A673 (cell line): ENCODE results near the gene AICDA. TPM values are rescaled to one million over a fixed set of nuclear protein-coding genes. Genes with fewer than 3 reads are reported as not detected.
"Not testable (repeated sequence)": the region's sequence is repeated elsewhere in the genome, so short reads cannot be mapped to it uniquely, and the experiment has no call there.

Experiments used
- BruUV-seq: library from RNA; stranded (reverse); fragments of 400-500 nt; replicated peaks from 2 replicates; lab custom pipeline; 2021; lab: Mats Ljungman, UMichigan
- CTCF ChIA-PET: fragments of 300-600 bp; sonication (Branson Sonifier 250); formaldehyde crosslinking; loops from one replicate; lab custom pipeline; 2022; ENCODE audit warnings: antibody characterized with exemption; lab: Charles Lee
- POLR2A ChIA-PET: fragments of 300-600 bp; sonication (Branson Sonifier 250); formaldehyde crosslinking; loops from one replicate; lab custom pipeline; 2022; ENCODE audit warnings: antibody characterized with exemption; ENCODE audit not compliant: low non-redundant PET; lab: Charles Lee
- DNase-seq: peaks from one replicate; pipeline ENCODE4 v3.0.0-alpha.2; 2015; ENCODE audit warnings: low spot score
- H3K27ac ChIP-seq: fragments of 200-600 bp; sonication (generic); 2 replicates; pipeline ENCODE4 v1.5.1; 2016; ENCODE audit warnings: mixed run types, low read depth, mild to moderate bottlenecking, mixed read lengths, antibody characterized with exemption, low read length; ENCODE audit not compliant: poor library complexity, severe bottlenecking
- H3K27me3 ChIP-seq: fragments of 200-600 bp; sonication (generic); replicated peaks from 2 replicates; pipeline ENCODE4 v1.6.1; 2017; ENCODE audit warnings: mixed run types, low read depth, mild to moderate bottlenecking, mixed read lengths, antibody characterized with exemption, low read length; ENCODE audit not compliant: insufficient read depth, poor library complexity
- H3K36me3 ChIP-seq: fragments of 200-600 bp; sonication (generic); 2 replicates; pipeline ENCODE4 v1.6.1; 2016; ENCODE audit warnings: mixed run types, mild to moderate bottlenecking, mixed read lengths, antibody characterized with exemption, low read length; ENCODE audit not compliant: insufficient read depth, poor library complexity, severe bottlenecking
- H3K4me1 ChIP-seq: fragments of 200-600 bp; sonication (generic); 2 replicates; pipeline ENCODE4 v1.6.1; 2017; ENCODE audit warnings: mixed run types, mild to moderate bottlenecking, mixed read lengths, antibody characterized with exemption, low read length; ENCODE audit not compliant: insufficient read depth, poor library complexity, severe bottlenecking
- H3K4me3 ChIP-seq: fragments of 200-600 bp; sonication (generic); 2 replicates; pipeline ENCODE4 v1.5.1; 2016; ENCODE audit warnings: low read depth, mixed run types, mild to moderate bottlenecking, mixed read lengths, low read length; ENCODE audit not compliant: poor library complexity, severe bottlenecking
- H3K9me3 ChIP-seq: fragments of 200-600 bp; sonication (generic); 2 replicates; pipeline ENCODE4 v1.6.1; 2016; ENCODE audit warnings: mixed run types, low read depth, mild to moderate bottlenecking, mixed read lengths, antibody characterized with exemption, low read length; ENCODE audit not compliant: poor library complexity, severe bottlenecking
- EZH2 ChIP-seq: fragments of 200-600 bp; sonication (generic); IDR thresholded peaks from 2 replicates; pipeline ENCODE4 v1.6.1; 2017; ENCODE audit warnings: borderline replicate concordance, low read depth, mild to moderate bottlenecking, mixed read lengths, antibody characterized with exemption, low read length; ENCODE audit not compliant: poor library complexity, severe bottlenecking
- intact Hi-C: fragments of 100-400 bp; cut with micrococcal nuclease; formaldehyde crosslinking; loops from one replicate; pipeline ENCODE4 v1.10.0; 2022; ENCODE audit not compliant: unreplicated experiment
- total RNA-seq: library from RNA; stranded (reverse); gene quantifications from 2 replicates; pipeline ENCODE4 v1.2.3, GENCODE V29; 2021
- TF ChIP-seq, protein P1 (sequence below): fragments of 300-800, 200-600 bp; sonication (generic); conservative IDR thresholded peaks from 2 replicates; pipeline ENCODE4 v1.5.1; 2017; ENCODE audit warnings: low read depth, mild to moderate bottlenecking, antibody characterized with exemption, low read length, moderate library complexity, mixed read lengths

AICDA gene
- total RNA-seq, 1 experiment from 2014 or later = not detected

DNA sequence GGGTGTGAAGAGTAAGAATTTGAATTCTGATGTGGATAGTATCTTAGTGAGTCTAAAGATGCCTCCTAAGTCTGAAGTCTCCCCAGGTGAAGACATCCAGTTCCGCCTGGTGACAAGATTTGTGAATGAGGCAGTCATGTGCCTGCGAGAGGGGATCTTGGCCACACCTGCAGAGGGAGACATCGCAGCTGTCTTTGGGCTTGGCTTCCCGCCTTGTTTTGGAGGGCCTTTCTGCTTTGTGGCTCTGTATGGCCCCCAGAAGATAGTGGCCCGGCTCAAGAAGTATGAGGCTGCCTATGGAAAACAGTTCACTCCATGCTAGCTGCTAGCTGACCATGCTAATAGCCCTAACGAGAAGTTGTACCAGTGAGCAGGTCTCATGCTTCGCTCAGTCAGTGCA lies 24.6 kb upstream of the AICDA start:
- ChIA-PET CTCF (no interaction called here), POLR2A (interaction anchor here (0.6 kb wide), 1 partner anchor 980 kb away, joined by 4 read pairs; no protein-coding TSS in a partner anchor)
- Histone ChIP-seq H3K27me3 (no peaks in the 10 kb centered on the region), H3K9me3 (no peaks in the 10 kb centered on the region), H3K36me3 (no peaks in the 10 kb centered on the region), H3K4me1 (no peaks in the 10 kb centered on the region), H3K27ac (no peak overlapping the region), H3K4me3 (no peak overlapping the region)
- no peak for TF ChIP-seq EZH2
- TF ChIP-seq, protein P1, sequence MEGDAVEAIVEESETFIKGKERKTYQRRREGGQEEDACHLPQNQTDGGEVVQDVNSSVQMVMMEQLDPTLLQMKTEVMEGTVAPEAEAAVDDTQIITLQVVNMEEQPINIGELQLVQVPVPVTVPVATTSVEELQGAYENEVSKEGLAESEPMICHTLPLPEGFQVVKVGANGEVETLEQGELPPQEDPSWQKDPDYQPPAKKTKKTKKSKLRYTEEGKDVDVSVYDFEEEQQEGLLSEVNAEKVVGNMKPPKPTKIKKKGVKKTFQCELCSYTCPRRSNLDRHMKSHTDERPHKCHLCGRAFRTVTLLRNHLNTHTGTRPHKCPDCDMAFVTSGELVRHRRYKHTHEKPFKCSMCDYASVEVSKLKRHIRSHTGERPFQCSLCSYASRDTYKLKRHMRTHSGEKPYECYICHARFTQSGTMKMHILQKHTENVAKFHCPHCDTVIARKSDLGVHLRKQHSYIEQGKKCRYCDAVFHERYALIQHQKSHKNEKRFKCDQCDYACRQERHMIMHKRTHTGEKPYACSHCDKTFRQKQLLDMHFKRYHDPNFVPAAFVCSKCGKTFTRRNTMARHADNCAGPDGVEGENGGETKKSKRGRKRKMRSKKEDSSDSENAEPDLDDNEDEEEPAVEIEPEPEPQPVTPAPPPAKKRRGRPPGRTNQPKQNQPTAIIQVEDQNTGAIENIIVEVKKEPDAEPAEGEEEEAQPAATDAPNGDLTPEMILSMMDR = no peak
- intact Hi-C loops = no loop called here
- DNase-seq = no peak
- BruUV-seq = no TSS peak

DNA sequence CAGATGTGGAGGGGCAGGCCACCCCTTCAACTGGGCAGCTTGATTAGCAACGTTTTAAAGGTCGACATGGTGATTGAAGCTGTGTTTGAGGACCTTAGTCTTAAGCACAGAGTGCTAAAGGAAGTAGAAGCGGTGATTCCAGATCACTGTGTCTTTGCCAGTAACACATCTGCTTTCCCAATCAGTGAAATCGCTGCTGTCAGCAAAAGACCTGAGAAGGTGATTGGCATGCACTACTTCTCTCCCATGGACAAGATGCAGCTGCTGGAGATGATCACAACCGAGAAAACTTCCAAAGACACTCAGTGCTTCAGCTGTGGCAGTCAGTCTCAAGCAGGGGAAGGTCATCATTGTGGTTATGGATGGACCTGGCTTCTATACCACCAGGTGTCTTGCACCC lies 23.9 kb upstream of the AICDA start:
- H3K27me3 ChIP-seq = no peaks in the 10 kb centered on the region
- no peak for DNase-seq
- H3K27ac ChIP-seq = no peak overlapping the region
- CTCF ChIA-PET = interaction anchor here (0.6 kb wide), 1 partner anchor 21 kb away, joined by 10 read pairs; no protein-coding TSS in a partner anchor
- no peaks in the 10 kb centered on the region for H3K36me3 ChIP-seq
- BruUV-seq = no TSS peak
- no peaks in the 10 kb centered on the region for H3K4me1 ChIP-seq
- POLR2A ChIA-PET = no interaction called here
- H3K9me3 ChIP-seq = no peaks in the 10 kb centered on the region
- intact Hi-C loops = no loop called here
- TF ChIP-seq EZH2 = no peak
- TF ChIP-seq, protein P1 = no peak
- H3K4me3 ChIP-seq = no peak overlapping the region

DNA sequence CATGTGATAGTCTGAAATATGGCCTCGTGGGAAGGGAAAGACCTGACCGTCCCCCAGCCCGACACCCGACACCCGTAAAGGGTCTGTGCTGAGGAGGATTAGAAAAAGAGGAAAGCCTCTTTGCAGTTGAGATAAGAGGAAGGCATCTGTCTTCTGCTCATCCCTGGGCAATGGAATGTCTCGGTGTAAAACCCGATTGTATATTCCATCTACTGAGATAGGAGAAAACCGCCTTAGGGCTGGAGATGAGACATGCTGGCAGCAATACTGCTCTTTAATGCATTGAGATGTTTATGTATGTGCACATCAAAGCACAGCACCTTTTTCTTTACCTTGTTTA lies 23.3 kb upstream of the AICDA start:
- H3K4me3 ChIP-seq, H3K9me3 ChIP-seq, H3K4me1 ChIP-seq, POLR2A ChIA-PET, BruUV-seq, intact Hi-C loops, H3K27me3 ChIP-seq, H3K27ac ChIP-seq, DNase-seq, H3K36me3 ChIP-seq: not testable (repeated sequence)
- CTCF ChIA-PET = interaction anchor here (0.6 kb wide), 1 partner anchor 21 kb away, joined by 10 read pairs; no protein-coding TSS in a partner anchor

DNA sequence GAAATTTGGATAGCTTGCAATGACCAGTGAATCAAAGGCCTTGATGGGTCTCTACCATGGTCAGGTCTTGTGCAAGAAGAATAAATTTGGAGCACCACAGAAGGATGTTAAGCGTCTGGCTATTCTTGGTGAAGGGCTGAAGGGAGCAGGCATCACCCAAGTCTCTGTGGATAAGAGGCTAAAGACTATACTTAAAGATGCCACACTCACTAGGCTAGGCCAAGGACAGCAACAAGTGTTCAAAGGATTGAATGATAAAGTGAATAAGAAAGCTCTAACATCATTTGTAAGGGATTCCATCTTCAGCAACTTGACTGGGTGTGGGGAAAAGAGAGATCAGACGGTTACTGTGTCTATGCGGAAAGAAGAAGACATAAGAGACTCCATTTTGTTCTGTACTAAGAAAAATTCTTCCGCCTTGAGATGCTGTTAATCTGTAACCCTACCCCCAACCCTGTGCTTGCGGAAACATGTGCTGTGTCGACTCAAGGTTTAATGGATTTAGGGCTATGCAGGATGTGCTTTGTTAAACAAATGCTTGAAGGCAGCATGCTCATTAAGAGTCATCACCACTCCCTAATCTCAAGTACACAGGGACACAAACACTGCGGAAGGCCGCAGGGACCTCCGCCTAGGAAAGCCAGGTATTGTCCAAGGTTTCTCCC lies 22.8 kb upstream of the AICDA start:
- H3K36me3 ChIP-seq, H3K4me1 ChIP-seq, H3K4me3 ChIP-seq, BruUV-seq, POLR2A ChIA-PET, H3K9me3 ChIP-seq, intact Hi-C loops, H3K27me3 ChIP-seq, H3K27ac ChIP-seq, DNase-seq, CTCF ChIA-PET: not testable (repeated sequence)
